Uterus (tissue), 2 donors: ENCODE results near the gene RC3H1.

Experiments
- CTCF ChIP-seq, 4 experiments: fragments of 200-600 bp in 2 of 4; fragments of 450-650 bp in 2 of 4; sonication (generic) in 2 of 4; IDR thresholded peaks; one replicate each; pipeline ENCODE4 v1.5.1; 2016 to 2019; ENCODE audit warnings: antibody characterized with exemption in 4 of 4, mild to moderate bottlenecking in 2 of 4, moderate library complexity in 1 of 4
- POLR2A ChIP-seq, 2 donors: fragments of 450-650 bp; IDR thresholded peaks; one replicate each; pipeline ENCODE4 v1.6.1; 2016; ENCODE audit warnings: antibody characterized with exemption in 2 of 2, mild to moderate bottlenecking in 1 of 2, moderate library complexity in 1 of 2

DNA sequence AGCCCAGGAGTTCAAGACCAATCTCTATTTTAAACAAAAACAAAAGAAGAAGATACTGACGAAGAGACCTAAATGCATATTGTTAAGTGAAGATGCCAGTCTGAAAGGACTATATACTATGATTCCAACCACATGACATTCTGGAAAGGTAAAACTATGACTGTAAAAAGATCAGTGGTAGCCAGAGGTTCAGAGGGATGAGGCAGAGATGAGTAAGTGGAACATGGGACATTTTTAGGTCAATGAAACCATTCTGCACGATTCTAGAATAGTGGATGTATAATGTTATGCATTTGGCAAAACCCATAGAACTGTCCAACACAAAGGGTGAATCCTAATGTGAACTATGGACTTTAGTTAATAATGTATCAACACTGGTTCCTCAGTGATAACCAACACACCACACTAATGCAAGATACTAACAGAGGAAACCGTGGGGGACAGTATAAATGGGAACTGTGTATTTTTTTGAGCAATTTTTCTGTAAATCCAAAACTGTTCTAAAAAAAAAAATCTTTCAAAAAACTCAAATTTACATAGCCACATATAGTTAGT lies 8.2 kb downstream of the RC3H1 start:
- TF ChIP-seq CTCF (IDR thresholded peaks at IDR 0.05) (no peak), POLR2A (IDR thresholded peaks at IDR 0.05) (no peak)
